Measurements from ENCODE around the gene VPS37D. TPM values are rescaled to one million over a fixed set of nuclear protein-coding genes. Genes with fewer than 3 reads are reported as not detected.
"Not testable (repeated sequence)": the region's sequence is repeated elsewhere in the genome, so short reads cannot be mapped to it uniquely, and the experiment has no call there.

VPS37D gene
- total RNA-seq, 1 experiment from 2014 or later: 1.7 TPM

DNA sequence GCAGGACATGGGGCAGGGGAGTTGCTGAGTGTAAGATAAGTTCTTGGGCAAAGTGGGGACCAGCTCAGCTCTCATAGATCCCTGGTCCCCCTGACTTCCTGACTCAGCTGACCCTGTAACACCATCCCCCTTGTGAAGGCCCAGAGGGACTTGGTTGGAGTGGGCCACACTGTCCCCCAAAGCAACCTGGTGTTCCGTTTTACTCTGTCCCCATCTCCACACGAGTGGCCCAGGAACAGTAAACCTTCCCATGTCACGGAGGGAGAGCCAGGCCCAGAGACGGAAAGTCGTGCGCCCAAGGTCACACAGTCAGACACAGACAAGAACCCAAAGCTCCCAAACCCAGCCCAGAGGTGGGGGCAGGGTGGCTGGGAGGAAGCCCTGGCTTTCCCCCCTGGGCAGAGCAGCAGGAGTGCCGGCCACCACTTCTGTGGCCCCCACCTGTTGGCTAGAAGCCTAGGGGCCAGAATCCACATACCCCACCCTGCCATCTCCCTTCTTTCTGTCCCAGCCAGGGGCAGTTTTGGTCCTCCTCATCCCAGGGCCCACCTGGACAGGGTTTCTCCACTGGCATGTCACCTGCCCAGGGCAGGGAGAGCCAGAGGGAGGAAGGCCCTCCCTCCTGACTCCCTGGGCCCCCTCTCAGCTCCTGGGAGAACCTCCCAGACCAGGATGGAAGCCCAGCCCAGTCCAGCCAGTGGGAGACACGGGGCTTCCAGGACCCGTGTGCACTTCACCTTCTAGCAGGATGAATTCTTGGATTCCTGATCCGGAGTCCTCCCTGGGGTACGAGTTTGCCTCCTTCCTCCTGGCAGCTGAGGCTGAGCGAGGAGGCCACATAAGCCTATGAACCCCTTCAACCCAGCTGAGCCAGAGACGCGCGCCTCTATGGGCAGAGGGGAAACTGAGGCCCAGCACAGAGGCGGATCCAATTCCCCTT lies 20.6 kb upstream of the VPS37D start:
- no peak for DNase-seq (ENCODE audit: low read depth)

- DNase-seq (ENCODE audit: low read depth): no peak
These were observed 19.7 kb upstream of the VPS37D start for GRCh38 chr7:73647725-73648592.

DNA sequence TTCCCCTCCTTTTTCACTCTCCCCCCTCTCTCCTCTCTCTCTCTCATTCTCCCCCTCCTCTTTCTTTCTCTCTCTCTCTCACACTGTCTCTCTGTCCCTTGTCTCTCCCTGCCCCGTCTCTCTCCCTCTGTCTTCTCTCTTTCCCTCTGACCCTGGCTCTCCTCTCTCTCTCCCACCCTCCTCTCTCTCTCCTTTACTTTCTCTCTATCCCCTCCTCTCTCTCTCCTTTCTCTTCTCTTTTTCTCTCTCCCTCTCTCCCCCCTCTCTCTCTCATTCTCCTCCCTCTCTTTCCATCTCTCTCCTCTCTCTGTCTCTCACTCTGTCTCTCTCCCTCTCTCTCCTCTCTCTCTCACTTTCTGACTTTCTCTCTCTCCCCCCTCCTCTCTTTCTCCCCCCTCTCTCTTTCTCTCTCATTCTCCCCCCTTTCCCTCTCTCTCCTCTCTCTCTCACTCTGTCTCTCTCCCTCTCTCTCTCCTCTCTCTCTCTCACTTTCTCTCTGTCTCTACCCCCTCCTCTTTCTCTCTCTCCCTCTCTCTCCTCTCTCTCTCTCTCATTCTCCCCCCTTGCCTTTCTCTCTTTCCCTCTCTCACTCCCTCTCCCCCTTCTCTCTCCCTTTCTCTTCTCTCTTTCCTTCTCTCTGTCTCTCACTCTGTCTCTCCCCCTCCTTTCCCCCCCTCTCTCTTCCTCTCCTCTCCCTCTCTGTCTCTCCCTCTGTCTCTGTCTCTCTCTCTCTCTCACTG lies 18.9 kb upstream of the VPS37D start:
- no peak for DNase-seq (ENCODE audit: low read depth)

DNA sequence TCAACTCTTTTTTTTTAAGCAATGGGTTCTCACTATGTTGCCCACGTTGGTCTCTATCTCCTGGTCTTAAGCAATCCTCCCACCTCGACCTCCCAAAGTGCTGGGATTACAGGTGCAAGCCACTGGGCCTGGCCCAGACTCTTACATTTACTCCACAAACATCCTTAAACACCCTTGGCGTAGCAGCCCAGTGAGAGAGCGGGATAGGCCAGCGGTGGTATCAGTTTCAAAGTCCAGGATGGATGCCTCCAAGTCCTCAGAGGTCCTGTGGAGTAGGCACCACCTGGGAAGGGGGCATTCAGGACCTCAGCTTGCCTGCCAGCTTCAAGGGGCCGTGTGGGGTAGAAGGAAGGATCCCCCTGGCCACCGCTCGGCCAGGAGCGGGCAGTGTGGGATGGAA lies 18.1 kb upstream of the VPS37D start:
- no peak for DNase-seq (ENCODE audit: low read depth)

DNA sequence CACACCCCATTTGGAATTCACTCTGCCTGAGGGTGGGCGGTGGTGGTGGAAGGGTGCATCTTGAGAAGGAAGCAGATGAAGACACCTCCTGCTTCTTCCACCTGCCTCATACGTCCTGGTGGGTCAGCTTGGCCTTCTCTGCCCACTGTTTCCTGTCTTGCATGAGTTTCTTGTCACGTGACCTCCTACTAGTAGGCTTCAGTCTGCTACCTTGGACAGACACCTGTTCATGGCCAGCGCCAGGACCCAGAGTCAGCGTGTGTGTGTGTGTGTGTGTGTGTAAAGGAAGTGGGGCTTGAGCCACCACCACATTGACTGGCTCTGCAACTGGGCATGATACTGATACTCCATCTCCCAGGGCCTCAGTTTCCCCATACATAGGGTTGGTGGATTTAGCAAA lies 17.1 kb upstream of the VPS37D start:
- no peak for DNase-seq (ENCODE audit: low read depth)

DNA sequence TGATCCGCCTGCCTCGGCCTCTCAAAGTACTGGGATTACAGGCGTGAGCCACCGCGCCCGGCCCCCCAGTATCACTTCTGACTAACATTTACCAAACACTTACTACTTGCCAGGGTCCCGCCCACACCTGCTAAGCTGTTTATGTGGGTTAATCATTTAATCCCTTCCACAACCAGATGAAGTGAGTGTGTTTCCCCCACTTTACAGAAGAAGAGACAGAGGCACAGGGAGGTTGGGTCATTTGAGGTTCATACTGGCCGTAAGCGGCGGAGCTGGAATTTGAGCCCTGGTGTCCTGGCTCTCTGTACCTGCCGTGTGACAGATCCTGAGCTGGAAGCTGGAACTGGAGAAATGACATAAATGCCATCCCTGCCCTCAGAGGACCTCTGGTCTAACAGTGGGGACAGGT lies 15.1 kb upstream of the VPS37D start:
- DNase-seq (ENCODE audit: low read depth): no peak

DNA sequence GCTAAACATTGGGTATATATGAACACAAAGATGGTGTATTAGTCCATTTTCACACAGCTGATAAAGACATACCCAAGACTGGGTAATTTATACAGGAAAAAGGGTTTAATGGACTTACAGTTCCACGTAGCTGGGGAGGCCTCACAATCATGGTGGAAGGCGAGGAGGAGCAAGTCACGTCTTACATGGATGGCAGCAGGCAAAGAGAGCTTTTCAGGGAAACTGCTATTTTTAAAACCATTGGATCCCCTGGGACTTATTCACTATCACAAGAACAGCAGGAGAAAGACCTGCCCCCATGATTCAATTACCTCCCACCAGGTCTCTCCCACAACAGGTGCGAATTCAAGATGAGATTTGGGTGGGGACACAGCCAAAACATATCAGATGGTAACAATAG lies 12.3 kb upstream of the VPS37D start:
- not testable (repeated sequence) for DNase-seq (ENCODE audit: low read depth)

GRCh38 chr7:73659983-73660382 lies 7.6 kb upstream of the VPS37D start:
- DNase-seq (ENCODE audit: low read depth): no peak

DNA sequence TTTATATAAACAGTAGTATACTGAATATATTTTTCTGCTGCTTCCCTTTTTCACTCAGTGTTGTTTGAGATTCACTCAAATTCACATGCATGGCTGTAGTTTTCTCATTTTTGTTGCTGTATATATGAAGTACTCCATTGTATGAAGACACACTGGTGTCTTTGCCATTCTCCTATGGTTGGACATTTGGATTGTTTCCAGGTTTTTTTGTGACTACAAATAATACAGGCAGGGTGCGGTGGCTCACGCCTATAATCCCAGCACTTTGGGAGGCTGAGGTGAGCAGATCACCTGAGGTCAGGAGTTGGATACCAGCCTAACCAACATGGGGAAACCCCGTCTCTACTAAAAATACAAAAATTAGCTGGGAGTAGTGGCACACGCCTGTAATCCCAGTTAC lies 7.0 kb upstream of the VPS37D start:
- not testable (repeated sequence) for DNase-seq (ENCODE audit: low read depth)

DNA sequence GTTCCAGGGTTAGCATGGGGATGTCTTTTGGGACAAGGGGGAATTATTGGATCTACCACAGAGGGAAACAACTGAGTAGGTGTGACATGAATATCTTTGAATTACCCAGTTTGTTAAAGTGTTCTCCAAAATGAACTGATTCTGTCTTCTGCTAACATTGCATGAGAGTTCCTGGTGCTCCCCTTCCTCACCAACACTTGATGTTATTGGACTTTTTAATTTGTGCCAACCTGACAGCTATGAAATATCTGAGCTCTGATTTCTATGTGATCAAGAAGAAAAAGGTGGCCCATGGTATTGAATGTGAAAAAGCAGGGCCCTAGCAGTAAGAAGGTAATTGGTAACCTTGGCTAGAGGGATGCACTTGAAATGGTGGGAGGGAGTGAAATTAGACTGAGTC lies 4.6 kb upstream of the VPS37D start:
- no peak for DNase-seq (ENCODE audit: low read depth)

GRCh38 chr7:73668103-73668885 lies 663 bp downstream of the VPS37D start:
- DNase-seq (ENCODE audit: low read depth): no peak

DNA sequence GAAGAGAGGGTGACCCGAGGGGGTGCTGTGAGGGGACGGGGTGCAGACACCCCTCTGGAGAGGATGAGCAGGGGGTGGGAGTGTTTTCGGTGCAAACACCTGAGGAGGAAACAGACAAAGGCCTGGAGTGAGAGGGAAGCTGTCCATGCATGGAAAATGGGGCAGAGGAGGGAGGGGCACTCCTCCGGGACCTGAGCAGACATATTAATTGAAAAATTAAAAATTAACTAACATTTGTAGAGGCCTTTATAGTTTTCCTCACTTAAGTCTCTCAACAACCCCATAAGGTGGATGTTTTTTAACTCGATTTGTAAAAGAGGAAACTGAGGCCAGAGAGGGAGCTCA lies 1.2 kb downstream of the VPS37D start:
- no peak for DNase-seq (ENCODE audit: low read depth)

DNA sequence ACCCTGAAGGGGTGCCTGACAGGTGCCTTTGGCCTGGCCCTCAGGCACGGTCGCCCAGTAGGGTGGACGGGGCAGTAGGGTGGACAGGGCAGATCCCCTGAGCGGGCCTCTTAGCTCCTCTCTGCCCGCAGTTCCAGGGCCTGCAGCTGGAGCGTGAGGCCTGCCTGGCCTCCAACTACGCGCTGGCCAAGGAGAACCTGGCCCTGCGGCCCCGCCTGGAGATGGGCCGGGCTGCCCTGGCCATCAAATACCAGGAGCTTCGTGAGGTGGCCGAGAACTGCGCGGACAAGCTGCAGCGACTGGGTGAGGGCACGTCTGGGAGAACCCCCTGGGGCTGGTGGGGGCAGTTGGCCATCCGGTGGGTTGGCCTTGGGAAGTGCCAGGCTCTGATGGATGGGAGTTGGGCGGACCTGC lies 1.7 kb downstream of the VPS37D start:
- DNase-seq (ENCODE audit: low read depth): no peak

DNA sequence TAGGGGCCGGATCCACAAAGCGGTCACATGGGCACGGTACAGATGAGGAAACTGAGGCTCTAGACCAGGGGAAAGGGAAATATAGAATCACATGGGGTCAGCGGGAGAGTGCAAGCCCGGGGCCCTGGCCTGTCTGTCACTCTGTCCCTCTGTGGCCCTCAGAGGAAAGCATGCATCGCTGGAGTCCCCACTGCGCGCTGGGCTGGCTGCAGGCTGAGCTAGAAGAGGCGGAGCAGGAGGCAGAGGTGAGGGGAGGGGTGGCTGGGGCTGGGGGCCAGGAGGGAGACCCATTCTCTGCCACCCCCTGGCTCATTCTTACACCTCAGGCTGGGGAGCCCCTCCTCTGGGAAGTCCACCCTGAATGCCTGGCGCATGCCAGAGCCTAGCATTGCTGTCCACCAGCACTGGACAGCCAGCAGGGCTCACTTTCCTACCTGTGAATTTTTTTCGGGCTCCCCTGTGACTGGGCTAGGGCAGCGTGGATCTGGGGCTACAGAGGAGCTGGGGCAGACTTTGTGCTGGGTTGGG lies 2.3 kb downstream of the VPS37D start:
- no peak for DNase-seq (ENCODE audit: low read depth)

- no peak for DNase-seq (ENCODE audit: low read depth)
These were observed 3.7 kb downstream of the VPS37D start for GRCh38 chr7:73671322-73671661.

GRCh38 chr7:73671857-73672445 lies 4.3 kb downstream of the VPS37D start:
- DNase-seq (ENCODE audit: low read depth): no peak

DNA sequence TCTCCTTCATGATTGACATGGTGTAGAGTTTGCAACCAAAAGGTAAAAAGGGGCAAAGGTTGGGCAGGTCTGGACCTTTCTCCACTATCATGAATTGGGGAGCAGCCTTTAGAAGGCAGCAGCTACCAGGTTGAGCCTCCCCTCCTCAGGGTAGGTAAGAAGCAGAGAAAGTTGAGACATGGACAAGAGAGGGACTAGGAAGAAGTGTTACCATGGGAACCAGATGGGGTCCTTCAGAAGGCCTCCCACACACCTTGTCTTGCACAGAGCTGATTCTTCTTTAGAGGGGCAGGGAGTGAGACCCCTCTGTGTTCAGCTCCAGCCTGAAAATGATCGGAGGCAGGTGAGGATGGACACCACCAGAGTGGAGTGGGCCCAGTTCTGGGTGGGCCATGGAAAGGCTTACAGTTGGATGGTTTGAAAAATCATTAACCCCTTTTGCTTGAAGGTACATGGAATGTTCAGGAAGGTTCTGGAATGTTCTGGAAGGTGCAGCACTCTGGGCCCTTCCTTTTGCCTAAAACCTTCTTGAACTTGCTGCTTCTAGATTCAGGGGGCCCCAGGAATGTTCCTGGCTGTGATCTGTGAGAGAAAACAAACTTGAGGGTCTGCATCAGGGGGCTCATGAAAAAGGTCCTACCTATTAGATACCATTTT lies 7.0 kb downstream of the VPS37D start:
- no peak for DNase-seq (ENCODE audit: low read depth)

DNA sequence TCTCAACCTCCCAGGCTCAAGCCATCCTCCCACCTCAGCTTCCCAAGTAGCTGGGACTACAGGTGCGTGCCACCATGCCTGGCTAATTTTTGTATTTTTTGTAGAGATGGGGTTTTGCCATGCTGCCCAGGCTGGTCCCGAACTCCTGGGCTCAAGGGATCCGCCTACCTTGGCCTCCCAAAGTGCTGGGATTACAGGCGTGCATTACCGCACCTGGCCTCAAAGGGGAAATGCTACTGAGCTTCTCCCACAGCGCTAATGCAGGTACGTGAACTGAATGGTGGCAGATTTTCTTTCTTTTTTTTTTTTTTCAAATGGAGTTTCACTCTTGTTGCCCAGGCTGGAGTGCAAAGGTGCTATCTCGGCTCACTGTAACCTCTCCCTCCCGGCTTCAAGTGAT lies 8.4 kb downstream of the VPS37D start:
- DNase-seq (ENCODE audit: low read depth): not testable (repeated sequence)

DNA sequence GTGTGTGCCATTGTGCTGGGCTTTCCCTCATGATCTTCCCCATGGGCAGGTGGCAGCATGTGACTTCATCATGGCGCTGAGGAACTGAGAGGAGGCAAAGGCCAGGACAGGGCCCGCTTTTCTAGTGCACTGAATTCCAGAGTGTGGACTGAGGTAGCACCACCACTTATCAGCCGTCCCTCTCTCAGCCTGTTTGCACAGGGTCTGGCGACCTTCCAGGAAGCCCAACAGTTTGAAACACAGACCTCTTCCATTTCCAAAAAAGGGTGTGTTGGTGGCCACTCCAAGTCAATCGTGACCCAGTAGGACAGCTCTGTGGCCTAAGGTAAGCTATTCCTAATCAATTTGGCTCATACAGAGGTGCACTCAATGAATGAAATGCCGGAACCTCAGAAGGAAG lies 11.2 kb downstream of the VPS37D start:
- no peak for DNase-seq (ENCODE audit: low read depth)

- no peak for DNase-seq (ENCODE audit: low read depth)
These were observed 12.1 kb downstream of the VPS37D start for GRCh38 chr7:73679709-73680108.
